DOHH2 (cell line): ENCODE data around the gene FCER1G.

Experiments used
- H3F3A ChIP-seq: fragments of 200-600 bp; sonication (generic), shearing (Covaris generic); 2 replicates; pipeline ENCODE4 v1.6.0; 2016; ENCODE audit warnings: antibody characterized with exemption, mild to moderate bottlenecking; ENCODE audit not compliant: control insufficient read depth, insufficient read depth
- H3K27ac ChIP-seq: fragments of 200-600 bp; sonication (generic); 2 replicates; pipeline ENCODE4 v1.5.1; 2014; ENCODE audit warnings: low read depth, mild to moderate bottlenecking, low read length, moderate library complexity
- H3K27me3 ChIP-seq: fragments of 200-600 bp; sonication (generic); 2 replicates; pipeline ENCODE4 v1.6.1; 2014; ENCODE audit warnings: mild to moderate bottlenecking, low read length, mixed read lengths; ENCODE audit not compliant: control insufficient read depth
- H3K36me3 ChIP-seq: fragments of 200-600 bp; sonication (generic); 2 replicates; pipeline ENCODE4 v1.6.1; 2014; ENCODE audit warnings: mild to moderate bottlenecking, low read length, moderate library complexity, mixed read lengths; ENCODE audit not compliant: control insufficient read depth
- H3K4me1 ChIP-seq: fragments of 200-600 bp; sonication (generic); 2 replicates; pipeline ENCODE4 v1.6.1; 2014; ENCODE audit warnings: mild to moderate bottlenecking, low read length, mixed read lengths; ENCODE audit not compliant: control insufficient read depth
- H3K4me2 ChIP-seq: fragments of 200-600 bp; sonication (generic); 2 replicates; pipeline ENCODE4 v1.6.0; 2014; ENCODE audit warnings: mild to moderate bottlenecking, low read length, moderate library complexity
- H3K4me3 ChIP-seq: fragments of 200-600 bp; sonication (generic); 2 replicates; pipeline ENCODE4 v1.5.1; 2014; ENCODE audit warnings: mild to moderate bottlenecking, low read length, mixed read lengths
- H3K79me2 ChIP-seq: fragments of 200-600 bp; sonication (generic); 2 replicates; pipeline ENCODE4 v1.6.1; 2014; ENCODE audit warnings: mild to moderate bottlenecking, low read length, mixed read lengths; ENCODE audit not compliant: control insufficient read depth
- H3K9me2 ChIP-seq: fragments of 200-600 bp; sonication (generic); replicated peaks from 2 replicates; pipeline ENCODE4 v1.6.1; 2014; ENCODE audit warnings: mild to moderate bottlenecking, low read length, mixed read lengths; ENCODE audit not compliant: control insufficient read depth
- H3K9me3 ChIP-seq: fragments of 200-600 bp; sonication (generic); 2 replicates; pipeline ENCODE4 v1.6.1; 2014; ENCODE audit warnings: antibody characterized with exemption, low read length, mixed read lengths; ENCODE audit not compliant: control insufficient read depth, insufficient read depth
- H4K20me1 ChIP-seq: fragments of 200-600 bp; sonication (generic); 2 replicates; pipeline ENCODE4 v1.6.0; 2014; ENCODE audit warnings: low read depth, mild to moderate bottlenecking, antibody characterized with exemption, low read length, moderate library complexity; ENCODE audit not compliant: control insufficient read depth, insufficient read depth
- CTCF ChIP-seq: fragments of 200-600 bp; sonication (generic); IDR thresholded peaks from one replicate; pipeline ENCODE4 v1.5.1; 2014; ENCODE audit warnings: antibody characterized with exemption, mild to moderate bottlenecking, low read depth, low read length; ENCODE audit not compliant: poor library complexity, severe bottlenecking
- EZH2phosphoT487 ChIP-seq: fragments of 200-600 bp; sonication (generic); IDR thresholded peaks from 2 replicates; pipeline ENCODE4 v1.6.1; 2017; ENCODE audit warnings: borderline replicate concordance, mild to moderate bottlenecking, antibody characterized with exemption, low read length, moderate library complexity, mixed read lengths

Gene FCER1G

DNA sequence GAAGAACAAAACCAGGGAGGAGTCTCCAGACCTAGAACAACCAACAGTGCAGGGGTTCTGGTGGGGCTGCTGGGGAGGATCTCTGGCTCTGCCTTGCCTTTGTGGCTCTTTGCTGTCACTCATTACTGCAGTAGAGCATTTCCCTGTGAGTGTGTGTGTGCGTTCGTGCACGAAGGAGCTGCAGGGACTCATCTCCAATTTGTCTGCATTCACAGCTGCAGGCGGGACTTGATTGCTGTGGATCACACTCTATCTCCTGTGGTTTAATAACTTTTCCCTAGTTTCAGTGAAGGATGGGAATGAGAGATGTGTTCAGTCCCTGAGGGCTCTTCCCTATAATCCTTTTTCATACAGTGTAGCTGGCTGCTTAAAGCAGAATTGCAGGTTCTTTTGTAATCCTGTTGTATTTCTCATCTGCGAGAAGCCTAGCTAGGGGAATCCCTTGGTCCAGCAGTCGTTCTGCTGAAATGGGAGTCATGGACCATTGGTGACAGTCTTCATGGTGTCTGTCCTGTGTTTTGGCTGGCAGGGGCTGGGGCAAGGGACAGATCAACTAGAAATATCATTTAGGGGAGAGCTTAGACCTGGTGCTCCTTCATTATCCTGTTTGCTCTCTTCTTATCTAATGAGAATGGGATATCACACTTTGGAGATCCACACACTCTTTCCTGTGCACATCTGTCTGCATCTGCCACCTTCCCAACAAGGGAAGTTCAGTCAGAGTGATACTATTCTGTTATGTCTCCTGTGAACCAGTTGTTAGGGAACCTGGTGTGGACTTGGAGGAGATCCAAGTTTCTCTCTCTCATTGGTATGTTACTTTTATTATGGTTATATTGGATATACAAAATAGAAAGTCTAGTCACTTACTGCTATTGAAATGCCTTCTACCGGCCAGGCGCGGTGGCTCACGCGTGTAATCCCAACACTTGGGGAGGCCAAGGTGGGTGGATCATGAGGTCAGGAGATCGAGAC, 46.5 kb downstream of the FCER1G start:
- Histone ChIP-seq H3K27me3 (peaks cover 39% of the 10 kb centered on the region), H3K9me2 (no peaks in the 10 kb centered on the region), H3K4me2 (peak overlapping the region; percentile 96), H3K36me3 (no peaks in the 10 kb centered on the region), H3F3A (no peaks in the 10 kb centered on the region), H3K9me3 (peaks cover 13% of the 10 kb centered on the region), H3K4me3 (peak overlapping the region; percentile 68), H3K4me1 (peaks cover 42% of the 10 kb centered on the region), H3K27ac (no peak overlapping the region), H3K79me2 (no peaks in the 10 kb centered on the region), H4K20me1 (no peaks in the 10 kb centered on the region)
- TF ChIP-seq CTCF (no peak), EZH2phosphoT487 (no peak)

- H3K9me3 ChIP-seq, result no peaks in the 10 kb centered on the region
- H3F3A ChIP-seq, result no peaks in the 10 kb centered on the region
- H3K27ac ChIP-seq, result no peak overlapping the region
- TF ChIP-seq CTCF (no peak), EZH2phosphoT487 (no peak)
- no peaks in the 10 kb centered on the region for H3K79me2 ChIP-seq
- no peaks in the 10 kb centered on the region for H4K20me1 ChIP-seq
- H3K36me3 ChIP-seq, result no peaks in the 10 kb centered on the region
- H3K4me3 ChIP-seq, result no peak overlapping the region
- H3K9me2 ChIP-seq, result no peaks in the 10 kb centered on the region
- H3K4me2 ChIP-seq, result no peak overlapping the region
- peaks cover 32% of the 10 kb centered on the region for H3K4me1 ChIP-seq
- H3K27me3 ChIP-seq, result peaks cover 13% of the 10 kb centered on the region
These were observed 50.2 kb downstream of the FCER1G start for GRCh38 chr1:161265305-161265704.

DNA sequence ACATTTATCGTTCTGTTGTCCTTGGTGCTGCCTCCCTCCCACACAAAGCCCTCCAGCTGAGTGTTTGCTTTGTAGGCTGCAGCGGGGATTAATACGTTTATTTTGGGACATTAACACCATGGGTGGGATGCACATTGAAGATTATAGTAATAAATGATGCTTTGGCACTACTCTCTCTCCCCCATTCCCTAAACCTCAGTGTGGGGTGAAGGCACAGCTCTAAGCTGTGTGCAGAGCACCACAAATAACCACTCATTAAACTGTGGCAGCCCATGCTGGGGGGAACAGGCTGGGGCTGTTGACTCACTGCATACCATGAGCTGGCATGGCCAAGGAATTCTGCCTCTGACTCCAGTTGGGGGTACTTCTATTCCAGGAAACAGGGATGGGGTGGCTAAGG, 51.1 kb downstream of the FCER1G start:
- H3K4me3 ChIP-seq, result no peak overlapping the region
- peaks cover 24% of the 10 kb centered on the region for H3K4me1 ChIP-seq
- H3K27ac ChIP-seq, result no peak overlapping the region
- H3K4me2 ChIP-seq, result no peak overlapping the region
- H3K36me3 ChIP-seq, result no peaks in the 10 kb centered on the region
- no peaks in the 10 kb centered on the region for H4K20me1 ChIP-seq
- no peaks in the 10 kb centered on the region for H3F3A ChIP-seq
- H3K79me2 ChIP-seq, result no peaks in the 10 kb centered on the region
- no peaks in the 10 kb centered on the region for H3K9me3 ChIP-seq
- no peak for TF ChIP-seq CTCF
- no peak for TF ChIP-seq EZH2phosphoT487
- no peaks in the 10 kb centered on the region for H3K9me2 ChIP-seq
- H3K27me3 ChIP-seq, result peaks cover 7% of the 10 kb centered on the region
